Activated T-cell treated with anti-CD3 and anti-CD28 coated beads, Interleukin-2, amount 50 U/mL, for 4 hours (primary cell): ENCODE measurements around the gene KCNQ1. TPM values are rescaled to one million over a fixed set of nuclear protein-coding genes. Genes with fewer than 3 reads are reported as not detected.

ENCODE experiments used
- ATAC-seq, 2 donors: fragments of 200-7000 bp; cut with Tn5 transposase; one replicate each; pipeline ENCODE4 v1.10.0; 2021
- DNase-seq: peaks from one replicate; pipeline ENCODE4 v3.0.0-alpha.2; 2020
- H3K27me3 Mint-ChIP-seq: one replicate; pipeline ENCODE4 v1.8.0; 2021; ENCODE audit warnings: low read depth, mixed read lengths
- H3K36me3 Mint-ChIP-seq: one replicate; pipeline ENCODE4 v1.8.0; 2022; ENCODE audit warnings: mixed read lengths; ENCODE audit not compliant: insufficient read depth
- H3K4me1 Mint-ChIP-seq: one replicate; pipeline ENCODE4 v1.8.0; 2021; ENCODE audit warnings: low read depth, mixed read lengths
- H3K4me3 Mint-ChIP-seq: one replicate; pipeline ENCODE4 v1.8.0; 2021; ENCODE audit warnings: mild to moderate bottlenecking, moderate library complexity, mixed read lengths
- H3K9me3 Mint-ChIP-seq: one replicate; pipeline ENCODE4 v1.8.0; 2021; ENCODE audit warnings: mixed read lengths
- total RNA-seq, 3 donors: library from RNA; stranded (reverse); gene quantifications; one replicate each; pipeline ENCODE4 v1.2.1, GENCODE V29; 2021

Gene KCNQ1
- total RNA-seq, 3 donors from 2014 or later: 2.3 to 3.0 (median 2.8) TPM

- Mint-ChIP-seq H3K4me1 (peaks cover 12% of the 10 kb centered on the region), H3K27me3 (peaks cover 8% of the 10 kb centered on the region), H3K9me3 (no peaks in the 10 kb centered on the region), H3K36me3 (no peaks in the 10 kb centered on the region), H3K4me3 (peak overlapping the region; percentile 51)
- DNase-seq: no peak
- ATAC-seq: peak in 1 of 2 donors; percentile 1
Observed at GRCh38 chr11:2886191-2886894, 441.5 kb downstream of the KCNQ1 start.

GRCh38 chr11:2886936-2887335, 442.1 kb downstream of the KCNQ1 start:
- H3K27me3 Mint-ChIP-seq: peaks cover 8% of the 10 kb centered on the region
- peak overlapping the region; percentile 51 for H3K4me3 Mint-ChIP-seq
- DNase-seq (no peak), ATAC-seq (no peak)
- peaks cover 18% of the 10 kb centered on the region for H3K4me1 Mint-ChIP-seq
- H3K9me3 Mint-ChIP-seq: no peaks in the 10 kb centered on the region
- H3K36me3 Mint-ChIP-seq: no peaks in the 10 kb centered on the region

DNA sequence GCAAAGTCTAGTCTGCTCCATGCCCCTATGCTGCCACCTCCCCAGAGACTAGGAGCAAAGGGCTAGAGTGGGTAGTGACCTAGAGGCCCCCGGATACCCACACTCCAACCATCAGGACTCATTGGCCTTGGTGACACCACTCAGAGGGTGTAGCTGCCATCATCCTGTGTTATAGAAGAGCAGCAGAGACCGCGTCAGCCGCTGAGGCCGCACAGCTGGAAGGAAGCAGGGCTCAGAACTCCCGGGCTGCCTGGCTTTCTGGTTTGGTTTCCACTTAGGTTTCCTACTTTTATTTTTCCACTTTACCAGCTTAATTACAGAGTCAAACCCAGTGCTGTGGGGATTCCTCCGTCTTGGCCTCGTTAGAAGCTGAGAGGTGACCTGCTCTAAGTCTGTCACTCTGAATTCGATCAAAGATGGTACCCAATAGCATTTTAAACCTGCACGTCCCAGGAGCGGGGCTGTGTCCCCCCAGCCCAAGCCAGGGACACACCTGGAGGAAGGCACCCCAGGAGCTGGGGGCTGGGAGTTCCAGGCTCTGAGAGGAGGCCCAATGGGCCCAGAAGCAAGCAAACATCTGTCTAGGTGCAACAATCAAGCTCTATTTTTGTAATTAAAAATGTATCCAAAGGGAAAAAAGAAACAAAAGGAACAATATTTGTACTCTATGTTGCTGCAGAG, 442.8 kb downstream of the KCNQ1 start:
- Mint-ChIP-seq H3K9me3 (no peaks in the 10 kb centered on the region), H3K36me3 (no peaks in the 10 kb centered on the region), H3K4me3 (no peak overlapping the region), H3K4me1 (peaks cover 23% of the 10 kb centered on the region), H3K27me3 (peaks cover 6% of the 10 kb centered on the region)
- ATAC-seq (no peak), DNase-seq (no peak)

DNA sequence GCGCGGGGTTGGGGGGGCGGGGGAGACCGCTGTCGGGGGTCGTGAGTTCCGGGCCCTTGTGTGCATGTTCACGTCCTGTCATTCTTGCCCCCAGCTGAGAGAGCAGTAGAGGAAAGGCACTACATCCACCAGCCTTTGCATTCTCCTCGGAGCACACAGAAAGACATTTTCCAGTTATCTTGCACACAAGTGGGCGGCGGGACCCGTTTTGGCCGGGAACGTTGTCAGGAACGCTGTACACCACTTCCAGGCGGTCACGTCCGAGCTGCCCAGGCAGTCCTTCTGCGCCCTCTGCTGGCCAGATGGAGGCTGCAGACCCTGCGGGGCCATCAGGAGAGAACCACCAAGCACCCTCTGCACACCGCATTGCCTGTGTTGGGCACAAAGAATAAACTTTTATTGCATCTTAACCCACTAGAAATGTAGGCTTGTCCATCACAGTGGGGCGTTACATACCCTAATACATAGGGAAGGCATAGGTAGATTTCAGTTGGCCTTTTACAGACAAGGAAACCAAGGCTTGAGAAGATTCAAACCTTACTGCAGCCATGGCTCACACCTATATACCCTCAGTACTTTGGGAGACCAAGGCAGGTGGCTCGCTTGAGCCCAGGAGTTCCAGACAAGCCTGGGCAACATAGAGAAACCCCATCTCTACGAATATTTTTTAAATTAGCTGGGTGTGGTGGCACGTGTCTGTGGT, 443.6 kb downstream of the KCNQ1 start:
- Mint-ChIP-seq H3K36me3 (no peaks in the 10 kb centered on the region), H3K27me3 (no peaks in the 10 kb centered on the region), H3K9me3 (no peaks in the 10 kb centered on the region), H3K4me1 (peaks cover 27% of the 10 kb centered on the region), H3K4me3 (no peak overlapping the region)
- ATAC-seq (peak; percentile 35 to 36), DNase-seq (peak; percentile 85)

GRCh38 chr11:2889362-2890273, 444.8 kb downstream of the KCNQ1 start:
- ATAC-seq (no peak), DNase-seq (no peak)
- H3K9me3 Mint-ChIP-seq: no peaks in the 10 kb centered on the region

GRCh38 chr11:2890466-2891294, 445.9 kb downstream of the KCNQ1 start:
- no peaks in the 10 kb centered on the region for H3K36me3 Mint-ChIP-seq
- no peaks in the 10 kb centered on the region for H3K9me3 Mint-ChIP-seq
- H3K4me3 Mint-ChIP-seq: no peak overlapping the region
- peaks cover 25% of the 10 kb centered on the region for H3K4me1 Mint-ChIP-seq
- no peak for ATAC-seq
- no peak for DNase-seq
- H3K27me3 Mint-ChIP-seq: no peaks in the 10 kb centered on the region

More at GRCh38 chr11:2889362-2890273, 444.8 kb downstream of the KCNQ1 start:
- H3K4me1 Mint-ChIP-seq: peaks cover 27% of the 10 kb centered on the region
- no peak overlapping the region for H3K4me3 Mint-ChIP-seq
- no peaks in the 10 kb centered on the region for H3K36me3 Mint-ChIP-seq
- H3K27me3 Mint-ChIP-seq: no peaks in the 10 kb centered on the region

GRCh38 chr11:2891326-2892214, 446.8 kb downstream of the KCNQ1 start:
- DNase-seq (no peak), ATAC-seq (no peak)
- no peaks in the 10 kb centered on the region for H3K36me3 Mint-ChIP-seq
- H3K9me3 Mint-ChIP-seq: no peaks in the 10 kb centered on the region
- peaks cover 25% of the 10 kb centered on the region for H3K4me1 Mint-ChIP-seq
- no peaks in the 10 kb centered on the region for H3K27me3 Mint-ChIP-seq
- peak overlapping the region; percentile 70 for H3K4me3 Mint-ChIP-seq

- Mint-ChIP-seq H3K36me3 (no peaks in the 10 kb centered on the region), H3K4me3 (peak overlapping the region; percentile 75), H3K9me3 (no peaks in the 10 kb centered on the region), H3K4me1 (peaks cover 21% of the 10 kb centered on the region), H3K27me3 (no peaks in the 10 kb centered on the region)
- peak; percentile 60 for DNase-seq
- peak; percentile 55 to 67 for ATAC-seq
Observed at GRCh38 chr11:2892215-2892966, 447.6 kb downstream of the KCNQ1 start.

- peak overlapping the region; percentile 75 for H3K4me3 Mint-ChIP-seq
- H3K4me1 Mint-ChIP-seq: peaks cover 26% of the 10 kb centered on the region
- no peaks in the 10 kb centered on the region for H3K9me3 Mint-ChIP-seq
- ATAC-seq (peak; percentile 46 to 51), DNase-seq (peak; percentile 24)
- no peaks in the 10 kb centered on the region for H3K36me3 Mint-ChIP-seq
- no peaks in the 10 kb centered on the region for H3K27me3 Mint-ChIP-seq
Observed at GRCh38 chr11:2892967-2893528, 448.2 kb downstream of the KCNQ1 start.

- no peaks in the 10 kb centered on the region for H3K27me3 Mint-ChIP-seq
- H3K36me3 Mint-ChIP-seq: no peaks in the 10 kb centered on the region
- H3K4me3 Mint-ChIP-seq: no peak overlapping the region
- no peaks in the 10 kb centered on the region for H3K9me3 Mint-ChIP-seq
- peaks cover 35% of the 10 kb centered on the region for H3K4me1 Mint-ChIP-seq
- DNase-seq (no peak), ATAC-seq (no peak)
Observed at GRCh38 chr11:2893935-2894334, 449.1 kb downstream of the KCNQ1 start.

- Mint-ChIP-seq H3K4me3 (no peak overlapping the region), H3K27me3 (no peaks in the 10 kb centered on the region), H3K36me3 (no peaks in the 10 kb centered on the region), H3K9me3 (no peaks in the 10 kb centered on the region), H3K4me1 (peaks cover 45% of the 10 kb centered on the region)
- ATAC-seq (no peak), DNase-seq (no peak)
Observed at GRCh38 chr11:2896047-2896446, 451.2 kb downstream of the KCNQ1 start.

DNA sequence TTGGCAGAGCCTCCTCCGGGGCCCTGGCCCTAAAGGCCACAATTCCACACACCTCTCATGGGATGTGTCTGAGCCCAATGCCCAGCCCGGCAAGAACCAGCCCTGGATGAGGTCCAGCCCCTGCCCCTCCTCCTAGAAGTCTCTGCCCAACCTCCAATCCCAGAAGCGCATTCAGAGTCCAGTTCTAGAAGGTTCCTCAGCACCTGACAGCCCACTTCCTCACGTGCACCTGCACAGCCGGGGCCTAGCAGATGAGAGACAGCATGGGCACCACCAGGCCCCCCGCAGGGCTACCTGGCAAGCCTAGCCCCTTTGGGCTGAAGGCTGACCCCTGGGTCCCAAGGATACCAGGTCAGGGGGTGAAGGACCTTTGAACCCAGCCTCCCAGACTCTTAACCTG, 452.2 kb downstream of the KCNQ1 start:
- Mint-ChIP-seq H3K9me3 (no peaks in the 10 kb centered on the region), H3K4me1 (peaks cover 38% of the 10 kb centered on the region), H3K4me3 (no peak overlapping the region), H3K36me3 (no peaks in the 10 kb centered on the region), H3K27me3 (no peaks in the 10 kb centered on the region)
- DNase-seq (no peak), ATAC-seq (no peak)
